T-helper 1 cell treated with Interleukin-12 subunit alpha and Interleukin-12 subunit beta and Interleukin-4 antibody, amounts not matched to agents 30 μg/mL and 1 μg/mL, for 36 hours (primary cell): ENCODE results near the gene ITGAD.

Experiments
- H3K27ac Mint-ChIP-seq: one replicate; pipeline ENCODE4 v1.8.0; 2021; ENCODE audit warnings: mild to moderate bottlenecking, mixed read lengths
- H3K27me3 Mint-ChIP-seq: one replicate; pipeline ENCODE4 v1.8.0; 2021; ENCODE audit warnings: low read depth, mixed read lengths
- H3K36me3 Mint-ChIP-seq: one replicate; pipeline ENCODE4 v1.8.0; 2021; ENCODE audit warnings: low read depth, mixed read lengths
- H3K4me1 Mint-ChIP-seq: one replicate; pipeline ENCODE4 v1.8.0; 2021; ENCODE audit warnings: low read depth, mixed read lengths
- H3K4me3 Mint-ChIP-seq: one replicate; pipeline ENCODE4 v1.8.0; 2021; ENCODE audit warnings: mild to moderate bottlenecking, moderate library complexity, mixed read lengths
- H3K9me3 Mint-ChIP-seq: one replicate; pipeline ENCODE4 v1.8.0; 2021; ENCODE audit warnings: mixed read lengths

ITGAD gene

DNA sequence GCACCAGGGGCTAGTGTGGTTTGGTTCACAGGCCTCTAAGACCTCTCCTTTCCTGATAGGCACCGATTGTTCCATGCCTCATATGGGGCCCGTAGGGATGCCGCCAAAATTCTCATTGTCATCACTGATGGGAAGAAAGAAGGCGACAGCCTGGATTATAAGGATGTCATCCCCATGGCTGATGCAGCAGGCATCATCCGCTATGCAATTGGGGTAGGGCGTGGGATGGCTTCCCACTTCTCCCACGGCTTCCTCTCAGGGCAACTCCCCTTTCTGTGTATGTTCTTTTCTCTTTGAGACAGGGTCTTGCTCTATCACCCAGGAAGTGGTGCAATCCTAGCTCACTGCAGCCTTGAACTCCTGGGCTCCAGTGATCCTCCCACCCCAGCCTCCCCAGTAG, 32.9 kb upstream of the ITGAD start:
- Mint-ChIP-seq H3K4me1 (peaks cover 28% of the 10 kb centered on the region), H3K27ac (no peak overlapping the region), H3K36me3 (peaks cover 35% of the 10 kb centered on the region), H3K27me3 (no peaks in the 10 kb centered on the region), H3K9me3 (no peaks in the 10 kb centered on the region), H3K4me3 (no peak overlapping the region)

DNA sequence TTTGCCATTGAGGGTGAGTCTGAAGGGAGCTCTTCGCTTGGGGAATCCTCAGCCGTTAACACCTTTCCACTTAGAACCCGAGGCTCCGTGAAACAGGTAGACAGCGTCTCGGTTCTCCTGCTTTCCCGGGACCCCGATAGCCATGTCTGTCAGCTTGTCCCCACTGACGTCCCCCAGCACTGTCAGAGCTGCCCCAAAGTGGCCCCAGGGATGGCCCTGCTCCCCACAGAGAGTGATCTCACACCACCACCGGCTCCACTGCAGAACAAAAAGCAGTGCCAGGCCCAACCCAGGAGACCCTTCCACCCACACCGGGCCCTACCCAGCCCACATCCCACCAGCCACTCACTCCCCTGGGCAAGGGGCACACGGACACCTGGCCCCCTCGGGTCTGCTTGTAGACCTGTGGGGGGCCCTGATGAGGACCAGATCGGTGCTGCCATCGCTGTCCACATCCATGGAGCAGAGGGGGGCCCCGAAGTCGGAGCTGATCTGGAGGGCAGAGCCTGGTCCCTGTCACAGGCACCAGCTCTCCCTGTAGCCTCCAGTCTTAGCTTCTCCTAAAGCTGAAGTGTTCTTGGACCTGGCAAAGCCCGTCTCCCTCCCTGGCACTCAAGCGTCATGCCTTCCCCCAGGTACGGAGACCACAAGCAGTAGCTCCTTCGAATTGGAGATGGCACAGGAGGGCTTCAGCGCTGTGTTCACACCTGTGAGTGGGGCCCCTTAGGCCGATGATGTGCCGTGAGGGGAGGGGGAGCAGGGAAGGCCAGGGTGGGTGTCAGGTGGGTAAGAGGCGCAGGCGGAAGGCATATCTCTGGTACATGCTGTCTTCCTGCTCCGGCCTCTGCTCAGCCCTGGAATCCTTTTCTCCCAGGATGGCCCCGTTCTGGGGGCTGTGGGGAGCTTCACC, 31.7 kb upstream of the ITGAD start:
- Mint-ChIP-seq H3K4me1 (peaks cover 21% of the 10 kb centered on the region), H3K27ac (no peak overlapping the region), H3K9me3 (no peaks in the 10 kb centered on the region), H3K36me3 (peaks cover 33% of the 10 kb centered on the region), H3K27me3 (no peaks in the 10 kb centered on the region), H3K4me3 (no peak overlapping the region)

DNA sequence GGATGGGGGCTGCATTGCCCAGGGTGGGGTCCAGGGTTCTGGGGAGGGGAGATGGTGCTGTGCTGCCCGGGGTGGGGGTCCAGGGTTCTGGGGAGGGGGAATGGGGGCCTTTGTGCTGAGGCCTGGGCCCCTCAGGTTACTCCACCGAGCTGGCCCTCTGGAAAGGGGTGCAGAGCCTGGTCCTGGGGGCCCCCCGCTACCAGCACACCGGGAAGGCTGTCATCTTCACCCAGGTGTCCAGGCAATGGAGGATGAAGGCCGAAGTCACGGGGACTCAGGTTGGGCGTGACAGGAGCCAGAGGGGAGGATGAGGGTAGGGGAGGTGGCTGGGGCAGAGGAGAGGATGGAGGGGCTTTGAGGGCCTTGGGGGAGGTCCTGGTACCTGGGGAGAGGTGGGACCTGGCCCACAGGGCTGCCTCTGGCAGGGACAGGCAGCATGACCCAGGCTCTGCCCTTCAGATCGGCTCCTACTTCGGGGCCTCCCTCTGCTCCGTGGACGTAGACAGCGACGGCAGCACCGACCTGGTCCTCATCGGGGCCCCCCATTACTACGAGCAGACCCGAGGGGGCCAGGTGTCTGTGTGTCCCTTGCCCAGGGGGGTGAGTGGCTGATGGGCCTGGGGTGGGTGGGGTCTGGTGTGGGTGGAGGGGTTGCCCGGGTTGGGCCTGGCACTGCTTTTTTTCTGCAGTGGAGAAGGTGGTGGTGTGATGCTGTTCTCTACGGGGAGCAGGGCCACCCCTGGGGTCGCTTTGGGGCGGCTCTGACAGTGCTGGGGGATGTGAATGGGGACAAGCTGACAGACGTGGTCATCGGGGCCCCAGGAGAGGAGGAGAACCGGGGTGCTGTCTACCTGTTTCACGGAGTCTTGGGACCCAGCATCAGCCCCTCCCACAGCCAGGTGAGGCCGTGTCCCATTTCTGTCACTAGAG, 30.4 kb upstream of the ITGAD start:
- no peak overlapping the region for H3K27ac Mint-ChIP-seq

DNA sequence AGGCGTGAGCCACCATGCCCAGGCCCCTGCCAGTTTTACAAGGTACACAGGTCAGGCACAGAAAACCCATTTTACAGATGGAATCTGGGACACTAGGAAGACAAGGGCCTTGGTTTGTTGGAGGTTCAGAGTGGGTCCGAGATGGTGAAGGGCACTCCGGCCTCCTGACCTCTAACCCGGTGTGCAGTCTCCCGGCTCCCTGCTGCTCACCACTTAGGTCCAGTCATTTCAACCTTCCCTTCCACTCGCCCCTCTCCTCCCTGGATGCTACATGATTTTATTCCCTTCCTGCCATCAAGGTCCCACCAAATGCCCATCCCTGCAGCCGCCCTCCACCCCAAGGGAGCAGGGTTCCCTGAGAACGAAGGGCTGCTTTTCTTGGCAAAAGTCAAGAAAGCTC, 29.4 kb upstream of the ITGAD start:
- Mint-ChIP-seq H3K36me3 (peaks cover 36% of the 10 kb centered on the region), H3K27ac (no peak overlapping the region), H3K4me1 (peaks cover 21% of the 10 kb centered on the region), H3K9me3 (no peaks in the 10 kb centered on the region), H3K4me3 (no peak overlapping the region), H3K27me3 (no peaks in the 10 kb centered on the region)

More for the DNA sequence above, 30.4 kb upstream of the ITGAD start:
- peaks cover 36% of the 10 kb centered on the region for H3K36me3 Mint-ChIP-seq
- no peaks in the 10 kb centered on the region for H3K27me3 Mint-ChIP-seq
- no peak overlapping the region for H3K4me3 Mint-ChIP-seq
- H3K9me3 Mint-ChIP-seq: no peaks in the 10 kb centered on the region
- H3K4me1 Mint-ChIP-seq: peaks cover 22% of the 10 kb centered on the region

DNA sequence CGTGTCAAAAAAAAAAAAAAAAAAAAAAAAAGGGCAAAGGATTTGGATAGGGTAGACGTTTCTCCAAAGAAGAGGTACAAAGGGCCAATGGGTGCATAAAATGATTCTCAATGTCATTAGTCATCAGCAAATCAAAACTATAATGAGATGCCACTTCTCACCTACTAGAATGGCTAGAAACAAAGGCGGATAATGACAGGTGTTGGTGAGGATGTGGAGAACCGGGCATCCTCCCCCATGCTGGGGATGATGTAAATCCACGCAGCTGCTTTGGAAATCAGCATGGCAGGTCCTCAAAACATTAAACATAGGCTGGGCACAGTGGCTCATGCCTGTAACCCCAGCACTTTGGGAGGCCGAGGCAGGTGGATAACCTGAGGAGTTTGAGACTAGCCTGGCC, 28.7 kb upstream of the ITGAD start:
- Mint-ChIP-seq H3K4me1 (peaks cover 21% of the 10 kb centered on the region), H3K27me3 (no peaks in the 10 kb centered on the region), H3K4me3 (no peak overlapping the region), H3K36me3 (peaks cover 36% of the 10 kb centered on the region), H3K27ac (no peak overlapping the region), H3K9me3 (no peaks in the 10 kb centered on the region)

DNA sequence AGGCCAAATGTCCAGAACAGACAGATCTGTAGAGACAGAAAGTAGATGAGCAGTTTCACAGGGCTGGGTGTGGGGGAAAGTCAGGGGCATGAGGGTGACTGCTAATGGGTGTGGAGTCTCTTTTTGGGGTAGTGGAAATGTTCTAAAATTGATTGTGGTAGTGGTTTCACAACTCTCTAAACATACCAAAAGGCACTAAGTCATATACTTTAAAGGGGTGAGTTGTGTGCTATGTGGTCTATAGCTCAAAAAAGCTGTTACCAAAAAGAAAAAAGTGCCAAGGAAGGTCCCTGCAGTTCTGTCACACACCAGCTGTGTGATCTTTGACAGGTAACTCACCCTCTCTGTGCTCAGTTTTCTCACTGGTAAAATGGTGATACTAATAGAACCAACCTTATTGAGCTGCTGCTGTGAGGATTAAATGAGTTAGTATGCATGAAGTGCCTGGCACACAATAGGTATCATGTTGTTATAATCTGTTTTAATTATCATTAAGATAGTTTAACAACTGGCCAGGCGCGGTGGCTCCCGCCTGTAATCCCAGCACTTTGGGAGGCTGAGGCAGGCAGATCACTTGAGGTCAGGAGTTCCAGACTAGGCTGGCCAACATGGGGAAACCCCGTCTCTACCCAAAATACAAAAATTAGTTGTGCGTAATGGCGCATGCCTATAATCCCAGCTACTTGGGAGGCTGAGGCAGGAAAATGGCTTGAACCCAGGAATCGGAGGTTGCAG, 27.8 kb upstream of the ITGAD start:
- Mint-ChIP-seq H3K36me3 (peaks cover 36% of the 10 kb centered on the region), H3K27ac (peak overlapping the region; percentile 32), H3K9me3 (no peaks in the 10 kb centered on the region), H3K4me3 (no peak overlapping the region), H3K4me1 (peaks cover 21% of the 10 kb centered on the region), H3K27me3 (no peaks in the 10 kb centered on the region)

DNA sequence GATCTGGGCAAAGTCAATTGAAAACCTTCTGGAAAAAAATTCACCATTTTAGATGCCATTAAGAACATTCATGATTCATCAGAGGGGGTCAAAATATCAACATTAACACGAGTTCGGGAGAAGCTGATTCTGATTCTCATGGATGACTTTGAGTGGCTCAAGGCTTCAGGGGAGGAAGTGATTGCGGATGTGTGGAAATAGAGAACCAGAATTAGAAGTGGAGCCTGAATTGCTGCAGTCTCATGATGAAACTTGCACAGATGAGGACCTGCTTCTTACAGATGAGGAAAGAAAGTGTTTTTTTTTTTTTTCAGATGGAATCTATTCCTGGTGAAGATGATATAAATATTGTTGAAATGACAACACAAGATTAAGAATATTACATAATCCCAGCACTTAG, 25.3 kb upstream of the ITGAD start:
- no peak overlapping the region for H3K27ac Mint-ChIP-seq
- no peaks in the 10 kb centered on the region for H3K27me3 Mint-ChIP-seq
- peaks cover 43% of the 10 kb centered on the region for H3K36me3 Mint-ChIP-seq
- H3K4me1 Mint-ChIP-seq: peaks cover 21% of the 10 kb centered on the region
- H3K4me3 Mint-ChIP-seq: no peak overlapping the region
- H3K9me3 Mint-ChIP-seq: no peaks in the 10 kb centered on the region

DNA sequence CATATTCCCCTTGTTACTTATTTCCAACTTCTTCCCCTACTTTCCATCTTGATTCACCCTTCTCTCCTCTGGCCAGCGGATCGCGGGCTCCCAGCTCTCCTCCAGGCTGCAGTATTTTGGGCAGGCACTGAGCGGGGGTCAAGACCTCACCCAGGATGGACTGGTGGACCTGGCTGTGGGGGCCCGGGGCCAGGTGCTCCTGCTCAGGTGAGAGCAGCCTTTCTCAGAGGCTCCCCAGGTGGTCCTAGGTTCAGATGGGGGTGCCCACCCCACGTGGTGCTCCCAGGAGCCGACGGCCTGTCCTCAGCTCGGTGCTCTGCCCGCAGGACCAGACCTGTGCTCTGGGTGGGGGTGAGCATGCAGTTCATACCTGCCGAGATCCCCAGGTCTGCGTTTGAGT, 22.1 kb upstream of the ITGAD start:
- Mint-ChIP-seq H3K27me3 (no peaks in the 10 kb centered on the region), H3K27ac (no peak overlapping the region), H3K4me1 (peaks cover 16% of the 10 kb centered on the region), H3K9me3 (peaks cover 4% of the 10 kb centered on the region), H3K4me3 (no peak overlapping the region), H3K36me3 (peaks cover 48% of the 10 kb centered on the region)

DNA sequence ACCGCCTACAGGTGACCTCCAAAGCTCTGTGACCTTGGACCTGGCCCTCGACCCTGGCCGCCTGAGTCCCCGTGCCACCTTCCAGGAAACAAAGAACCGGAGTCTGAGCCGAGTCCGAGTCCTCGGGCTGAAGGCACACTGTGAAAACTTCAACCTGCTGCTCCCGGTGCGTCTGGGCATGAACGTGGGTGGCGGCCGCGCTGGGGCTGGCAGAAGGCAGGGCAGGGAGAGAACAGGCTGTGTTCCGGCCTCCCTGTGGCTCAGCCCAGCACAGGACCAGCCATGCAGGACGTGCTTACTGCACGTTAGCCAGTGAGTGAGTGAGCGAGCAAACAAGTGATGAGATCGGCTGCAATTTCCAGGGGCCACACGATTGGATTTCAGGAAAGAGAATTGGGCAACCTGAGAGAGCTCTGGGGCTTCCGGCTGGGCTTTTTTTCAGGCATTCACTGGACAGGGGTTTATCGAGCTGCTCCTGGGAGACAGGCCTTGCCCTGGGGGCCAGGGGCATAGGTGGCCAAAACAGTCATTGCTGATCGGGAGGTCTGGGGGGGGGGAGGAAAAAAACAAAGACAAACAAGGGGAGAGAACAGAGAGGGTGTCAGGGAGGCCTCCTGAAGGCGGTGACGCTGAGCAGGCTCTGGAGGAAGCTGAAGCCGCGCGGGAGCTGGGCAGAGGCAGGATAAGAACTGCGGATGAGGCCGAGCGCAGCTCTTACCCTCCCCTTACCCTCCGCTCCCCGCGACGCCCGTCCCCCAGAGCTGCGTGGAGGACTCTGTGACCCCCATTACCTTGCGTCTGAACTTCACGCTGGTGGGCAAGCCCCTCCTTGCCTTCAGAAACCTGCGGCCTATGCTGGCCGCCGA, 21.3 kb upstream of the ITGAD start:
- H3K4me3 Mint-ChIP-seq: no peak overlapping the region
- H3K27ac Mint-ChIP-seq: peak overlapping the region; percentile 28
- no peaks in the 10 kb centered on the region for H3K27me3 Mint-ChIP-seq
- peaks cover 4% of the 10 kb centered on the region for H3K9me3 Mint-ChIP-seq
- H3K36me3 Mint-ChIP-seq: peaks cover 44% of the 10 kb centered on the region
- peaks cover 9% of the 10 kb centered on the region for H3K4me1 Mint-ChIP-seq

DNA sequence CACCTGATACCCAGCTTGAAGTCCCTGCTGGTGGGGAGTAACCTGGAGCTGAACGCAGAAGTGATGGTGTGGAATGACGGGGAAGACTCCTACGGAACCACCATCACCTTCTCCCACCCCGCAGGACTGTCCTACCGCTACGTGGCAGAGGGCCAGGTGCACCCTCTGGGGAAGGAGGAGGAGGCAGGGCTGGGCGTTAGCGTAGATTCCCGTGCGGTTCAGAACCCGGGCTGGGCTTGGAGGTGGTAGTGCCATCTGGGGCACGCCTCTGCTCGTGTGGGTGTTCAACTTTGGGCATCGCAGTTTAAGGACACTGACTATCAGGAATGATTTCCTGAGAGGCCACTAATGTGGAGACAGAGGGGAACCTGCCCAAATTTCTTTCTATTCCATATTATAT, 19.9 kb upstream of the ITGAD start:
- H3K27ac Mint-ChIP-seq: no peak overlapping the region

DNA sequence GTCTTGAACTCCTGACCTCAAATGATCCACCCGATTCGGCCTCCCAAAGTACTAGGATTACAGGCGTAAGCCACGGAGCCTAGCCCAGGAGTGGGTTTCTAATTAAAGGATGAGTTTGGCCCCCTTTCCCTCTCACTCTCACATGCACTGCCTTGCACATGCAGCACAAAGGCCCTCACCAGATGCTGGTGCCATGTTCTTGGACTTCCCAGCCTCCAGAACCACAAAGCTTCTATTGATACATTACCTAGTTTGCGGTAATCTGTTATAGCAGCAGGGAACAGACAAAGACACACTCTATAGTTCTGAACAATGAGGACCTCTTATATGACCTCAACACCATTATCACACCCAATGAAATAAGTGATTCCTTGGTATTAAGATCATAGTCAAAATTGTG, 17.9 kb upstream of the ITGAD start:
- Mint-ChIP-seq H3K4me1 (no peaks in the 10 kb centered on the region), H3K27ac (no peak overlapping the region), H3K9me3 (peaks cover 4% of the 10 kb centered on the region), H3K4me3 (no peak overlapping the region), H3K36me3 (peaks cover 55% of the 10 kb centered on the region), H3K27me3 (no peaks in the 10 kb centered on the region)

More for the DNA sequence above, 19.9 kb upstream of the ITGAD start:
- peaks cover 4% of the 10 kb centered on the region for H3K9me3 Mint-ChIP-seq
- peaks cover 44% of the 10 kb centered on the region for H3K36me3 Mint-ChIP-seq
- H3K4me3 Mint-ChIP-seq: no peak overlapping the region
- no peaks in the 10 kb centered on the region for H3K27me3 Mint-ChIP-seq
- H3K4me1 Mint-ChIP-seq: no peaks in the 10 kb centered on the region

DNA sequence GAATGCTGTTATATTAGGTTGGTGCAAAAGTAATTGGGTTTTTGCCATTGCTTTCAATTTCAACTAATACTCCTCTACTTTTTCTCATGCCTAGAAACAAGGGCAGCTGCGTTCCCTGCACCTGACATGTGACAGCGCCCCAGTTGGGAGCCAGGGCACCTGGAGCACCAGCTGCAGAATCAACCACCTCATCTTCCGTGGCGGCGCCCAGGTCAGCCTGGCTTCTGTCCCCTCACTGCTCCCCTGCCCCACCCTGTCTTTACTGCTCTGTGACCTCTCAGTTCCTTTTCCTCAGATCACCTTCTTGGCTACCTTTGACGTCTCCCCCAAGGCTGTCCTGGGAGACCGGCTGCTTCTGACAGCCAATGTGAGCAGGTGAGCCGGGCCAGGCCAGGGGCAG, 16.4 kb upstream of the ITGAD start:
- Mint-ChIP-seq H3K9me3 (peaks cover 4% of the 10 kb centered on the region), H3K4me1 (no peaks in the 10 kb centered on the region), H3K27me3 (no peaks in the 10 kb centered on the region), H3K36me3 (peaks cover 63% of the 10 kb centered on the region), H3K27ac (no peak overlapping the region), H3K4me3 (no peak overlapping the region)

DNA sequence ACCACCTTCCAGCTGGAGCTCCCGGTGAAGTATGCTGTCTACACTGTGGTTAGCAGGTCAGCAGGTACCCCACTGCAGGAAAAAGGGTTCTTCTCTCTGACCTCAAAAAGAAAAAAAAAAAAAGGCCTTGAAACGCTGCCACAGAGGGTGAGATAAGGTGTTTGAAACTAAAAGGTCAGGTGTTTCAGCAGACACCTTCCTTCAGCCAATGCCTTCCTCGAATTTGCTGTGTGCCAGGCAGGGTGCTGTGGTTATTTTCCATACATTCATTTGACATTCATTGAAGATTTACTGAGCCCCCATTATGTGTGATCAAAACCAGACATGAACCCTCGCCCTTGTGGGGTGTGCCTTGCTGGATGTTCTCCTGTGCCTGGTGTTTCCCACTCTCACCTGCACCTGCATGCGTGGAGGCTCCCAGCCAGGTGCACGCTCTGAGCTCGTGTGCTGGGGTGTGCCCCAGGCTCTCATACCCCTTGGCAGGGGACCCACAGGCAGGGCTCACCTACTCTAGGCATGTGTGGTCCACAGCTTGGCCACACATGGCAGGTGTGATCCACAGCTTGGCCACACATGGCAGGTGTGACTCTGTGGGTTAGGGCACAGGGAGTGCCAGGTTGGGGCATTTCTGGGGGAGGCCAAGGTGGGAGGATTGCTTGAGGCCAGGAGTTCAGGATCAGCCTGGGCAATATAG, 15.8 kb upstream of the ITGAD start:
- Mint-ChIP-seq H3K36me3 (peaks cover 66% of the 10 kb centered on the region), H3K27ac (no peak overlapping the region), H3K4me3 (no peak overlapping the region), H3K27me3 (no peaks in the 10 kb centered on the region), H3K9me3 (peaks cover 4% of the 10 kb centered on the region), H3K4me1 (peaks cover 2% of the 10 kb centered on the region)
